VCaP (cell line): ENCODE results near the gene CC2D1A.

Experiments used
- H3K27ac ChIP-seq: fragments of 450-650 bp; 2 replicates; pipeline ENCODE4 v1.5.1; 2017
- TF ChIP-seq, protein P1 (sequence below): fragments of 450-650 bp; conservative IDR thresholded peaks from 2 replicates; pipeline ENCODE4 v1.5.1; 2017; ENCODE audit warnings: mild to moderate bottlenecking, moderate library complexity

CC2D1A gene

DNA sequence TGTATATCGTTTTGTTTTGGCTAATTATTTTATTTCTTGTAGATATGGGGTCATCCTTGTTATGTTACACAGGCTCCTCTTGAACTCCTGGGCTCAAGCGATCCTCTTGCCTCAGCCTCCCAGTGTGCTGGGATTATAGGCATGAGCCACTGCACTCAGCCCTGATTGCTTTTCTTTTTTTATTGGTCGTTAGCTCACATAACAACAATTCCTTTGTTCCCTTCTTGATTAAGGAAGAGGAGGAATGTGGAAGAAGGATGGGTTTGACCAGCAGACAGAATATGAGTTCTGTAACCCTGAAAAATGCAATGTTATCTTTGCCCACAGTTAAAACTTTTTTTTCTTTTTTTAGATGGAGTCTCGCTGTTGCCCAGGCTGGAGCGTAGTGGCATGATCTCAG is 11.4 kb upstream of the CC2D1A start:
- TF ChIP-seq, protein P1, sequence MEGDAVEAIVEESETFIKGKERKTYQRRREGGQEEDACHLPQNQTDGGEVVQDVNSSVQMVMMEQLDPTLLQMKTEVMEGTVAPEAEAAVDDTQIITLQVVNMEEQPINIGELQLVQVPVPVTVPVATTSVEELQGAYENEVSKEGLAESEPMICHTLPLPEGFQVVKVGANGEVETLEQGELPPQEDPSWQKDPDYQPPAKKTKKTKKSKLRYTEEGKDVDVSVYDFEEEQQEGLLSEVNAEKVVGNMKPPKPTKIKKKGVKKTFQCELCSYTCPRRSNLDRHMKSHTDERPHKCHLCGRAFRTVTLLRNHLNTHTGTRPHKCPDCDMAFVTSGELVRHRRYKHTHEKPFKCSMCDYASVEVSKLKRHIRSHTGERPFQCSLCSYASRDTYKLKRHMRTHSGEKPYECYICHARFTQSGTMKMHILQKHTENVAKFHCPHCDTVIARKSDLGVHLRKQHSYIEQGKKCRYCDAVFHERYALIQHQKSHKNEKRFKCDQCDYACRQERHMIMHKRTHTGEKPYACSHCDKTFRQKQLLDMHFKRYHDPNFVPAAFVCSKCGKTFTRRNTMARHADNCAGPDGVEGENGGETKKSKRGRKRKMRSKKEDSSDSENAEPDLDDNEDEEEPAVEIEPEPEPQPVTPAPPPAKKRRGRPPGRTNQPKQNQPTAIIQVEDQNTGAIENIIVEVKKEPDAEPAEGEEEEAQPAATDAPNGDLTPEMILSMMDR: no peak
- no peak overlapping the region for H3K27ac ChIP-seq

DNA sequence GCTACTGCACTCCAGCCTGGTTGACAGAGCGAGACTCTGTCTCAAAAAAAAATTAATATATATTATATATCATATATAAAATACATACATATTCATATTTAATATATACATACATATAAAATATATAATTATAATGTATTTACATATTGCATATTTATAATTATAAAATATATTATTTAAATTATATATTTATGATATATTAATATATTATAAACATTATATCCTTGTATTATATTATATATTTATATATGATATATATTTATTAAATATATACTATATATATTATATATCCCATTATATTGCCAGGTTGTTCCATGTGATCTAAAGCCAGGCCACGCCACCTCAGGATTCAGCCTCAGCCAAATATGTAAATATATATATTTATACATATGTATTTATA is 9.8 kb upstream of the CC2D1A start:
- H3K27ac ChIP-seq: no peak overlapping the region
- TF ChIP-seq, protein P1: no peak

DNA sequence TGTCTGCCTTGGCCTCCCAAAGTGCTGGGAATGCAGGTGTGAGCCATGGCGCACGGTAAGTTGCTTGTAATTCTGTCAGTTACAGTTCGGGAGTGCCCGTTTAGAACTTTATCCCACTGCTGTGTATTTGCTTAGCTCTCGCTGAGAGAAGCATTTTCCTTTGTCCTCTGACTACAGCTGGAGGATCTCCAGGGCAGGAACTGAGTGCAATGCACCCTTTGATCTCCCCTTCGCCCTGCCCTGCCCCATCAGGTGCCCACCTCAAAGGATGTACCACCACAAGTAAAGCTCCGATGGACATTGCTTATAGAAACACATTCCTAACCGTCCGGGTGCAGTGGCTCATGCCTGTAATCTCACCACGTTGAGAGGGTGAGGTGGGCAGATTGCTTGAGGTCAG is 6.6 kb upstream of the CC2D1A start:
- no peak overlapping the region for H3K27ac ChIP-seq
- TF ChIP-seq, protein P1: no peak

DNA sequence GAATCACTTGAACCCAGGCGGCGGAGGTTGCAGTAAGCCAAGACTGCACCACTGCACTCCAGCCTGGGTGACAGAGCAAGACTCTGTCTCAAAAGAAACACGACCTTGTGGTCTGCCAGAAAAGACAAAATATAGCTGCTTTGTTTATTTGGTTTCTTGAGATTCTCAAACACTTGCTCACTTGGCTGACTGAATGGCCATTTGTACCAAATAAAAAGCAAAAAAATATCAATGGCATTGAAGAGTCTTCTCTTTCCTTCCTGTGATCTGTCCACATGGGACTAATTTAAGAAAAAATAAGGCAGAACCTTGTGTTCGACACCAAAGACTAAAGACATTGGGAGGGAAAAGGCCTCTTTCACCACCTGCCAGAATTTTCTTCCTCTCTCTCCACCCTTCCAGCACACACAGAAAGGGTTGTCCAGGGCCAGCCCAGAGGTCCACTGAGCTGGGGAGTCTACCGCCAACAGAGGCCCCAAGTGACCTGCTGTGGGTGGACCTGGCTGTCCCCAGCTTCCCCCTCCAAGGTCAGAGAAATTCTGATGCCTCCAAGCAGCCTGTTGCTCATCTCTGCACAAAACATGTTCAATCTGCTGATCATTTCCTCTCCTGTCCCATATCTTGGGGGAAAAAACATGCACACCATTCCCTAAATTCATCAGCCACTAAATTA is 6.0 kb upstream of the CC2D1A start:
- TF ChIP-seq, protein P1: no peak
- H3K27ac ChIP-seq: no peak overlapping the region

GRCh38 chr19:13902993-13903555 is 2.9 kb upstream of the CC2D1A start:
- H3K27ac ChIP-seq: no peak overlapping the region
- TF ChIP-seq, protein P1: peak; percentile 48

DNA sequence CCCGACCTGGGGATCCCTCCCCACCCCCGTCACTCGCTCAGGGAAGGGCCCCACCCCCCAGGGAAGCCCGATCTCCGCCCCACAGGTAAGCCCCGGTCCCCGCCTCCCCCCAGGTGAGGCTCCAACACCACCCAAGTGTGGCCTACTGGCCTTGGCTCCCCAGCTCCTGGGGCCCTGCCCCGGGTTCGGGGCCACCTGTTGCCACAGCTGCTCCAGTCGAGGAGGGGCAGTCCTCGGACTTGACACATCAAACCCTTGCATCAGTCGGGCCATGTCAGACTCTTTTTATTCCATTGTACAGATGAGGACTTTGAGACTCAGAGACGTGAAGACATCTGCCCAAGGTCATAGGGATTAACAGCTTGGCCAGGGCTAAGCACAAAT is 512 bp downstream of the CC2D1A start:
- peak overlapping the region; percentile 80 for H3K27ac ChIP-seq

DNA sequence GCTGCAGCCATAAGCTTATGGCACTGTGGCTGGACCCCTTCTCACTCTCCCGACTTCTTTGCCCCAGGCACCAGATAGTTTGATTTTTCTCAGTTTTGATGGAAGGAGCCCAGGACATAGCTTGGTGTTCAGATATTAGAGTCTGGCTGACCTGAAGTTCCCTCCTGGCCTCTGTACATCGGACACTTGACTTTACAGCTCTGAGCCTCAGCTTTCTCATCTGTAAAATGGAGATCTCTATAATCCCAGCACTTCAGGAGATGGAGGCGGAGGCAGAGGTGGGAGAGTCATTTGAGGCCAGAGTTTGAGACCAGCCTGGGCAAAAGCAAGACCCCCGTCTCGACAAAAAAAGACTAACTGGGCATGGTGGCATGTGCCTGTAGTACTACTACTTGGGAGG is 909 bp downstream of the CC2D1A start:
- peak overlapping the region; percentile 80; the same call in 1 of the 2 replicates for H3K27ac ChIP-seq
- TF ChIP-seq, protein P1: no peak

More for the DNA sequence above, 512 bp downstream of the CC2D1A start:
- TF ChIP-seq, protein P1: no peak
